ENCODE measurements around the gene KMT2D.
A peak's percentile ranks its signal among the peaks of the same experiment; 100 is the strongest.

KMT2D gene

DNA sequence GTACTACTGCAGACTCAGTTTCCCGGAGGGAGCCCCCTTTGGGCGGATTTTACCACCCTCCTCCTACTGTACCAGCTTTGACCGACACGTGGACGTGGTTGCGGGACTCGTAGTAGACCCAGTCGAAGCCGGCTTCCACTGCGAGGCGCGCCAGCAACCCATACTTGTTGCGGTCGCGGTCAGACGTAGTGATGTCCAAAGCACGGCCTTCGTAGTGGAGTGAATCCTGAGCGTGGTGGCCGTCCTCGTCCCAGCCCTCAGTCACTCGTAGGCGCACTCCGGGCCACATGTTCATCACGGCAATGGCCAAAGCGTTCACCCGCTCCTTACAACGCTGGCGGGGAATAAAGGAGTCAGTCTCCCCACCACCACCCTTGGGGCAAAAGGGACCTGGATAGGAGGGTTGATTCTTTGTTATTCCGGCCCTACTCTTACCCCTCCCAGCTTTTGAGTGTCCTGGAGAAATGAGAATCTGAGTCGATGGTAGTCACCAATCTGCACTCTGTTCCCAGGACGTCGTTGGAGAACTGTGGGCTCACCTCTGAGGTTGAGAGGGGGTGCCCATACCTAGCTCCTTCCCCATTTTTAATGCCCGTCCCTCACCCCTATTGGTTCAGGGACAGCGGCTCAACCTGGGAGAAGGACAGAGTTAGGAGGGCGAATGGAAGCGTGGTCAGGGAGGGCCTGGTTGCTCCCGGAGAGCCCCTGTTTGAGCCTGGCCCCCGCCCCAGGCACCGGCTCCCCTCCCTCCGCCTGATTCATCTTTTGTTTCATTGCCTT, 30.7 kb upstream of the KMT2D start:
- TF ChIP-seq EZH2phosphoT487 (IDR thresholded peaks at IDR 0.05; ENCODE audit: low read depth), result no peak
- TF ChIP-seq, protein P1, sequence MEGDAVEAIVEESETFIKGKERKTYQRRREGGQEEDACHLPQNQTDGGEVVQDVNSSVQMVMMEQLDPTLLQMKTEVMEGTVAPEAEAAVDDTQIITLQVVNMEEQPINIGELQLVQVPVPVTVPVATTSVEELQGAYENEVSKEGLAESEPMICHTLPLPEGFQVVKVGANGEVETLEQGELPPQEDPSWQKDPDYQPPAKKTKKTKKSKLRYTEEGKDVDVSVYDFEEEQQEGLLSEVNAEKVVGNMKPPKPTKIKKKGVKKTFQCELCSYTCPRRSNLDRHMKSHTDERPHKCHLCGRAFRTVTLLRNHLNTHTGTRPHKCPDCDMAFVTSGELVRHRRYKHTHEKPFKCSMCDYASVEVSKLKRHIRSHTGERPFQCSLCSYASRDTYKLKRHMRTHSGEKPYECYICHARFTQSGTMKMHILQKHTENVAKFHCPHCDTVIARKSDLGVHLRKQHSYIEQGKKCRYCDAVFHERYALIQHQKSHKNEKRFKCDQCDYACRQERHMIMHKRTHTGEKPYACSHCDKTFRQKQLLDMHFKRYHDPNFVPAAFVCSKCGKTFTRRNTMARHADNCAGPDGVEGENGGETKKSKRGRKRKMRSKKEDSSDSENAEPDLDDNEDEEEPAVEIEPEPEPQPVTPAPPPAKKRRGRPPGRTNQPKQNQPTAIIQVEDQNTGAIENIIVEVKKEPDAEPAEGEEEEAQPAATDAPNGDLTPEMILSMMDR (IDR thresholded peaks at IDR 0.05; ENCODE audit: low read depth, low read length), result no peak
- Histone ChIP-seq H3K27me3 (ENCODE audit: low read depth, low read length) (peaks cover 54% of the 10 kb centered on the region), H3K4me2 (ENCODE audit: low read length) (peak overlapping the region; percentile 77), H3K9me3 (ENCODE audit: insufficient read depth, low read length) (no peaks in the 10 kb centered on the region), H2AFZ (ENCODE audit: low read depth, low read length) (no peak overlapping the region), H4K20me1 (ENCODE audit: insufficient read depth, low read length) (no peaks in the 10 kb centered on the region), H3K4me1 (ENCODE audit: low read length) (peaks cover 27% of the 10 kb centered on the region), H3K36me3 (replicated peaks; ENCODE audit: low read depth, low read length) (no peaks in the 10 kb centered on the region), H3K79me2 (ENCODE audit: low read length) (no peaks in the 10 kb centered on the region), H3K9ac (ENCODE audit: low read length) (no peak overlapping the region), H3K27ac (ENCODE audit: low read length) (no peak overlapping the region), H3K4me3 (ENCODE audit: low read length) (0 out of 2 replicates have a peak overlapping the region, but pooled peaks have one; percentile 59)

DNA sequence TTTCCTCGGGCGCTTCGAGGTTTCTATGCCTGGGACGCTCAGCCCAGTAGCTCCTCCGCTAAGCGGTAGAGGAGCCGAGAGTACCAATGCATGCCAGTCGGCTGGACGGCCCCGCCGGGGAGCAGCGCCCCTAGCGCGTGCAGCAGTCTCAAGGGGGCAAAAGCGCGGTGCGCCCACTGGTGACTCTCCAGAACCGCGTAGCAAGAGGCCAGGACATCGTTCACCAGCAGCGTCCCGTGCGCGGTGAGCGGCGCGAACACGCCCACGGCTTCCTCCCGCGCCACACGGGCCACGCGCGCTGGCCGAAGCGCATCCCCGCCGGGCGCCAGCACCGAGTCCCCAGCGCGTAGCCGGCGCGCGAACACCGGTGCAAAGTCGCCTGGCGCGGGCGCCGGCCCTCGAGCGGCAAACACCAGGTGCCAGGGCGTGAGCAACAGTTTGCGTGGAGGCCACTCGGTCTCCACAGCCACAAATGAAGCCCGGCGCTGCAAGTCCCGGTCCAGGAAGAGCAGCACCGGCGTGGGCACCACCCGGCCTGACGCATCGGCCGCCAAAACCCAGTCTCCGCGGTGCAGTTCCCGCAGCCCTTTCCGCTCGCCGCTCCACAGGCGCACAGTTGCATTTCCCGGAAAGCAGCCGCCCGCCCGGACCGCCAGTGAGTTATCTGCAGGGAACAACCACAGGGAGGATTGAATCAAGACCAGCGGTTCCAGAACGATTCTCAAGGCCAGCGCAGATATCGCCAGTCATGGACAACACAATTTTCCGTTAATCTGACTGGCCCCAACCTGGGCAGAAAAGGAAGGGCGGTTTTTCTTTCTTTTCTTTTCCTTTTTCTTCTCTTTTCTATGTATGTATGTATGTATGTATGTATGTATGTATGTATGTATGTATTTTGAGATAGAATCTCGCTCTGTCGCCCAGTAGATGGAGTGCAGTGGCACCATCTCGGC, 29.5 kb upstream of the KMT2D start:
- H3K4me1 ChIP-seq (ENCODE audit: low read length), result peaks cover 27% of the 10 kb centered on the region

DNA sequence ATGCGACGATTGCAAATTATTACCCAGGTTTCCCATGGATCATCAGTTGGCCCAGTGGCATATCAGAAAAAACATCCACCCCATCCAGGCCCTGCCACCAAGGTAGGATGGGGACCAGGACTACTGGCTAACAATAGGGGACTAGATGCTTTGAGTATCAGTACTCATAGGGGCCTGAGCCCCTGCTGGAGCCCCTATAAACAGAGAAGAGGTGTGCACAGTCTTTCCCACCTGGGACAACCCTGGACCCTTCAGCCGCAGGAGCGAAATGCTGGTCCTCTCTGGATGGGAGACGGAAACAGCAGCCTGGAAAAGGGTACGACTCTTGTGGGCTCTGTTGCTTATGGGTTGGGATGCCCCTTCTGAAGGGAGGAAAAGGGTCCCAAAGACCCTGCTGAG, 28.3 kb upstream of the KMT2D start:
- Histone ChIP-seq H3K4me3 (ENCODE audit: low read length) (peak overlapping the region; percentile 71; the same call in 1 of the 2 replicates), H3K4me2 (ENCODE audit: low read length) (peak overlapping the region; percentile 89)

More for the DNA sequence above, 29.5 kb upstream of the KMT2D start:
- no peaks in the 10 kb centered on the region for H4K20me1 ChIP-seq (ENCODE audit: insufficient read depth, low read length)
- H3K4me3 ChIP-seq (ENCODE audit: low read length), result peak overlapping the region; percentile 74
- H3K27ac ChIP-seq (ENCODE audit: low read length), result no peak overlapping the region
- H3K36me3 ChIP-seq (replicated peaks; ENCODE audit: low read depth, low read length), result no peaks in the 10 kb centered on the region
- H3K4me2 ChIP-seq (ENCODE audit: low read length), result peak overlapping the region; percentile 80
- no peaks in the 10 kb centered on the region for H3K9me3 ChIP-seq (ENCODE audit: insufficient read depth, low read length)
- H2AFZ ChIP-seq (ENCODE audit: low read depth, low read length), result peak overlapping the region; percentile 41; the same call in 1 of the 2 replicates
- no peak for TF ChIP-seq EZH2phosphoT487 (IDR thresholded peaks at IDR 0.05; ENCODE audit: low read depth)
- TF ChIP-seq, protein P1 (IDR thresholded peaks at IDR 0.05; ENCODE audit: low read depth, low read length), result peak; percentile 48
- H3K9ac ChIP-seq (ENCODE audit: low read length), result peak overlapping the region; percentile 12; the same call in 1 of the 2 replicates
- H3K27me3 ChIP-seq (ENCODE audit: low read depth, low read length), result peaks cover 53% of the 10 kb centered on the region
- H3K79me2 ChIP-seq (ENCODE audit: low read length), result no peaks in the 10 kb centered on the region

More for the DNA sequence above, 28.3 kb upstream of the KMT2D start:
- Histone ChIP-seq H3K27me3 (ENCODE audit: low read depth, low read length) (peaks cover 42% of the 10 kb centered on the region), H4K20me1 (ENCODE audit: insufficient read depth, low read length) (no peaks in the 10 kb centered on the region), H3K9me3 (ENCODE audit: insufficient read depth, low read length) (no peaks in the 10 kb centered on the region), H2AFZ (ENCODE audit: low read depth, low read length) (0 out of 2 replicates have a peak overlapping the region, but pooled peaks have one; percentile 99), H3K27ac (ENCODE audit: low read length) (no peak overlapping the region), H3K4me1 (ENCODE audit: low read length) (peaks cover 26% of the 10 kb centered on the region), H3K36me3 (replicated peaks; ENCODE audit: low read depth, low read length) (no peaks in the 10 kb centered on the region), H3K79me2 (ENCODE audit: low read length) (no peaks in the 10 kb centered on the region), H3K9ac (ENCODE audit: low read length) (no peak overlapping the region)
- TF ChIP-seq EZH2phosphoT487 (IDR thresholded peaks at IDR 0.05; ENCODE audit: low read depth), result no peak
- TF ChIP-seq, protein P1 (IDR thresholded peaks at IDR 0.05; ENCODE audit: low read depth, low read length), result no peak

Measured in OCI-LY3 (cell line).